Stimulated activated CD8-positive, alpha-beta memory T cell treated with anti-CD3 and anti-CD28 coated beads, Interleukin-7, amount 100 ng/mL, for 24 hours (primary cell): ENCODE data around the gene NPRL2.

Source experiments
- DNase-seq: peaks from one replicate; pipeline ENCODE4 v3.0.0-alpha.2; 2020; ENCODE audit warnings: low read depth

The NPRL2 gene

GRCh38 chr3:50350527-50351322, at the start of gene NPRL2, which contains the start of gene CYB561D2:
Gene NPRL2 (minus strand): TSS chr3:50350775. CDS start chr3:50350652, 123 bp downstream.
Gene CYB561D2 (plus strand): TSS chr3:50350862. CDS start chr3:50351434, 572 bp downstream.
- DNase-seq, result peak; percentile 99

- DNase-seq, result no peak
Measured at GRCh38 chr3:50396502-50396901, 45.9 kb upstream of the NPRL2 start.

- no peak for DNase-seq
Measured at GRCh38 chr3:50395070-50395860, 44.7 kb upstream of the NPRL2 start.

- DNase-seq, result no peak
Measured at GRCh38 chr3:50393061-50393460, 42.5 kb upstream of the NPRL2 start.

- DNase-seq, result no peak
Measured at GRCh38 chr3:50392101-50392715, 41.6 kb upstream of the NPRL2 start.

GRCh38 chr3:50390508-50391224, 40.1 kb upstream of the NPRL2 start:
- no peak for DNase-seq

- DNase-seq, result no peak
Measured at GRCh38 chr3:50389414-50389767, 38.8 kb upstream of the NPRL2 start.

- DNase-seq, result no peak
Measured at GRCh38 chr3:50388720-50389413, 38.3 kb upstream of the NPRL2 start.

DNA sequence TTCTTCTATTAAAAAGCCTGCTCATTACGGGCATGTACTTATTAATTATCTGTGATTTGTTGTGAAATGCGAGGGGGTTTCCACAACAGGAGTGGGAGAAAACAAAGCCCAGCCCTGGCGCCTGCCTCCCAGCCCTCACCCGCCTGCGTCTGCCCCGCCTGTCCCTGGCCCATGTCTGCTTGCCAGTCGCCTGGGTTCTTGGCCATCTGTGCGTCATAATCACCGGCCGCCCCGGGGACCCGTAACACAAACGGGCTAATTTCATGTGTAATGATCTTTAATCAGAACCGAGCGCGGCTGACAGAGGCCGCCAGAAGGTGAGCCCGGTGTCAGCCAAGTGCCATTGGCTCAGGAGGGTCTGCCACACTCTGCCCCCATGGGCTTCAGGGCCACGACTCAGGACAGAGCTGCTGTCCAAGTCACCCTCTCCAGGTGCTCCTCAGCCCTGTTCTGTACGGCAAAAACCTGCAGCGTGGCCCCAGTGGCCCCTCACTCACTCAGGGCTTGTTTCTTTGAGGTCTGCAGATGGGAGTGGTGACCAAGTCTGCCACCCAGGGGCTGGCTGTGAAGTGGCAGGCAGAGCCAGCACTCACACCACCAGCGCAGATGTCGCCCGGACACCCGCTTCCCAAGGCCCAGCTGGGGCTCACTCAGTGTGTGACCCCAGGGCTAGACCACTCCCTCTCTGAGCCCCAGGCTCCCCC, 37.6 kb upstream of the NPRL2 start:
- no peak for DNase-seq

GRCh38 chr3:50385754-50386153, 35.2 kb upstream of the NPRL2 start:
- no peak for DNase-seq

DNA sequence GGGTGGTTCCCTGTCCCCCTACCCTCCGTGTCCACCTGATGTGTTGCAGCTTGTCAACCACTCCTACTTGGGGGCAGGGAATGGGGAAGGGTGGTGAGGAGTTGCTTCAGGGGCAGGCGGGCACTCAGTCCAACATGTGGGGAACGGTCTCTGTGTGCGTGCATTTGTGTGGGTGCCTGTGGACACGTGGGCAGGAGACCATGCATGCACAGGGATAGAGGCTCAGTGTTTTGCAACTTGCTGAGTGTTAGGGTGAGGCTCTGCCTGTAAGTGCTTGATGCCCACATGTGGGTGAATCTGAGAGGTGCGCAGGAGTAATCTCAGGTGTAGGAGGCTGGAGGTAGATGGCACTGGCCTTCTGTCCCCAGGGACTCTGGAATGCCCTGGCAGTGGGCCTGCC, 33.2 kb upstream of the NPRL2 start:
- DNase-seq, result no peak

DNA sequence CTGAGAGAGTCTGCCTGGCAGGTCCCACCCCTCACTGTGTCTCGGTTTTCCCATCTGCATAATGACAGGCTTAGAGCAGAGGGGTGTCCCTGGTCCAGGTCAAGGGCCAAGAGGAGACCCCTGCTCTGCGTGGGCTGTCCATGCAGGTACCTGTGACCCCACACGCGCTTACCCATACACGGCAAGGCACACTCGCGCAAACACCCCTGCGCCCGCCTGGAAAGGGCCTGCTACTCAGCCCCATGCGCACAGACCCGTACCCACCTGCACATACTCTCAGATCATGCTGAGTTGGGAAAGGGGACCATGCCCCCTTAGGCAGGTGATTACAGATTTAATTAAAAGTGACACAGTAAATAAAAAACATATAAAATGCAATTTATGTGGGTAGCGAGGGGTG, 32.1 kb upstream of the NPRL2 start:
- no peak for DNase-seq

GRCh38 chr3:50381383-50381782, 30.8 kb upstream of the NPRL2 start:
- no peak for DNase-seq

DNA sequence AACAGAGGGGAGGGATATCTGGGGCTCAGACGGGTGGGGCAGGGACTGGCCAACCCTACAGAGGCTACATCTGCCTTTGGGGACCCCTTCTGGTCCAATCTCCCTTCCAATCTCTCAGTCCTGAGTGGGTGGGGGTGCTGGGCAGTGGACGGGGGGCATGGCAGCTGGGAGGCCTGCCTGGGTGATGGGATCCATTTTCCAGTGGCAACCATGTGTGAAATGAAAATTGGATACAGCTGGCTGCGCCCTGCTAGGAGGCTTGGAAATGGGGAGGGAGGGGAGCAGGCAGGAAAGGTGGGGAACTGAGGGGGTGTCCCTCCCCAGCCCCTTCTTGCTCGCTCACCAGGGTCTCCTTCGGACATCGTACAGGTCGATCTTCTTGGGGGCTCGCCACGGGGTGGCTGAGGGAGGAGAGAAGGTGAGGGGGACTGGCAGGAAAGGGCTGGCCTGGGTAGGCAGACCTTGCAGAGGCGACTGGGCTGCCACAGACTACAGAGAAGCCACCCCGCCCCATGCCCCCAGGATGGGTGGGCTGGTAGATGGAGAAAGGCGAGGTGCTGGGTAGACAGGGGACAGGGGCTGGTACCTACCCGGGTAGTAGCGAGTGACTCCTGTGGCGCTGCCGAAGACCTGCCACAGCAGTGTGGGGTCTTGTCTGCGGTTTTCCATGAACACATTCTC, 30.0 kb upstream of the NPRL2 start:
- no peak for DNase-seq

DNA sequence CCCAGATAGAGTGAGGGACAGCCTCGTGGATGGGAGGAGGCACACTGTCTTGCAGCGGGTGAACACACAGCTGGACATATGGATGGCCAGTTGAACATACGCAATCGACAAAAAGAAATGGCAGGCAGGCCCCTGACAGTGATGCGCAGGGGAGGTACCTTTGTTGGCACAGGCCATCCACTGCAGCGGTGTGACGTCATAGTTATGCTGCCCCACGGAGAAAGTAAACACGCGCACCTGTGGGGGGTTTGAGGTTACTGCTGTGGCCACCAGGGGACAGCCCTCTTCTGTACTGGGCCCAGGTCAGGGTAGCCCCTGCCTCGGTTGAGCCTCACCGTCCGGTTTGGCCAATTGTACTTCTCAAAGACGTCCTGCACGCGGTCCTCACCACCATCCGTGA, 28.2 kb upstream of the NPRL2 start:
- DNase-seq, result no peak

DNA sequence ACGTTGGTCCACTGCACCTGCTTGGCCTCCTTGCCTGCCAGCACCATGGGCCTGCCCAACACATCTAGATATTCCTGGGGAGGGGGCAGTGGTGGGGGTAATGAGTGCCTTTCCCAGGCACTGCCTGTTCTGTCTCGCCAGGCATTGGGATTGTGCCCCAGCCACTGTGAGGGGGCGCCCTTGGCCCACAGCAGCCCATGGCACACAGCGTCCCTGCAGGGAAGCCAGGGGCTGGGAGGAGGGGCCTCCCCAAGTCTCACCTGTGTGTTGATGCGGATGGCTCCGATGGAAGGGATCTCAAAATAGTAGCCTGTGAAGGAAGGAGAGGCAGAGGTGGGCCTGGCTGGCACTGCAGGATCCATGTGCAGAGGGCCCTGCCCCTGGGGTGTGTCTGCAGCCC, 27.4 kb upstream of the NPRL2 start:
- DNase-seq, result no peak

DNA sequence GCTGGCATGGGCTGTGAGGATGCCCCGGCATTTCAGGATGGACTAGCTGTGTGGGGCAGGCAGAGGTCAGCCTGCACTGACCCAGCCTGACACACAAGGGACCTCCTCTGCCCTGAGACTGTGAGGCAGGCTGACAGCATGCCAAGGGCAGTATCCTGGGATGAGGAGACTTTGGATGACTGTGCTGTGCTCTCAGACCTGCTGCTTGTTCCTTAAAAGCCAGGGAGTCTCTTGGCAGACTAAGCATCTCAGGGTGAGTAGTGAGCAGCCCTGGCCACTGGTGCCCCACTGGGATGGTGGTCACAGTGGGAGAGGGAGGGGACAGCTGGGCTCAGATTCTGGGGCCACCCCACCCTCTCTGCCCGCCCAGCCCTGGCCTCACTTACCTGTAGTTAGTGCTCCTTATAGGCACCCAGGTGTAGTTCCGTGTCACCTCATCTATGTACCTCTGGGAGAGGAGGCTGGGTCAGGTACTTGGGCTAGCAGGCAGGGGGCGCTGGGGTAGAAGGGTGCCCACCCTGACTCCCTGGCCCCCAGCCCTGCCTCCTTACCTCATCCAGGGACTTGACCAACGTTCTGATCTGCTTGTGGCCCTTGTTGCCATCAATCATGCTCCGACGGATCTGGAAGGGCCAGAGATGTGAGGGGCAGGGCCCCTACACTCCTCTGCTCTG, 24.8 kb upstream of the NPRL2 start:
- DNase-seq, result no peak

DNA sequence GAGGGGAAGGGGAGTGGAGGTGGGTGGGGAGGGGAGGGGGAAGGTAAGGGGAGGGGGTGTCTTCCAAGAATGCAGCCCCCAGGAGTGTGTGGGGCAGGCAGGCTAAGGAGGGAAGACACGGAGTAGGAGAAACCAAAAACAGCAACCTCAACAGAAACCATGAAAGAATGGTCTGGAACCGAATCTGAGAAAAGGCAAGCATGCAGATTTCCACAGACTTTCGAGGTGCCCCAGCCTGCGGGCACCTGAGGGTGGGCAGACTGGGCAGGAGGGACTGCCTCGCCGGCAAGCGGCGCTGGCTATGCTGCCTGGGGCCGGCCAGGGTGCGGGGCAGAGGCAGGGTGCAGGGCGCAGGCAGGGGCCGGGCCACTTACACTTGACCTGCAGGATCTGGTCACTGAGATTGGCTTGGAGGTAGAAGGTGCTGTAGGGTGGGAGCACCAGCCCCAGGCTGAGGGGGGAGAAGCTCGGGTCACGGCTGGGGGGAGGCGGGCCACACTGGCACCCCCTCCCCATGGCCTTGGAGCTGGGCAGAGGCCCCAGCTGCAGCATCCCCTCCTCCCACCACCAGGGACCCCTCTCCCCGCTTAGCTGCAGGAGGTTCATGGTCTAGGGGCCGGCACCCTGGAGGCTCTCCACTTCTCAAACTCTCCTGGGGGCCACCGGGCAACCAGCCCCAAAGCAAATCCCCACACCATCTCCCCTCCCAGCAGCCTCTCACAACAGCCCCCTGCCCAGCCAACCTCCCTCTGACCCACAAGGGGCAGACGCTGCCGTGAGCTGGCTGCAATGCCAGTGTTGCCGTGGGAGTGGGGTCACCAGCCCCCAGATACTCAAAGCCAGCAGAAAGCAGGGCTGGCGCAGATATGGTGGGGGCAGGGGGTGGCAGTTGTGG, 24.0 kb upstream of the NPRL2 start:
- no peak for DNase-seq
